ENCODE measurements around the gene PSMG3.
"Not testable (repeated sequence)": the region's sequence is repeated elsewhere in the genome, so short reads cannot be mapped to it uniquely, and the experiment has no call there.

PSMG3 gene

DNA sequence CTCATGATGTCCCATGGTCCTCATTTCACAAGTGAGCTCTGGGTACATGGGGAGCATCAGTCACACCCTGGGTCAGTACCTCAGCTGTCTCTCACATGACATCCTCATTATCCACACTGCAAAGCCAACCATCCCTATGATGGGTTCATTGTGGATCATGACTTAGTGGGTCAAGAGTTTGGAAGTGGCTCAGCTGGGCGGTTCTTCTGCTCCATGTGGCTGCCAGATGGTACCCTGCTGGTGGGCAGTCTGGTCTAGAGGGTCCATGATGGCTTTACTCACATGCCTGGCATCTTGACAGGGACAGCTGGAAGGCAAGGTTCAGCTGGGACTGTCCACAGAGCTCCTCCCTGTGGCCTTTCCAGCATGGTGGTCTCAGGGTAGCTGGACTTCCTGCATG is 19.1 kb upstream of the PSMG3 start:
- DNase-seq (ENCODE audit: low read depth): no peak
- no peak overlapping the region for H3K4me3 ChIP-seq (ENCODE audit: control insufficient read depth, low read depth, low read length)
- TF ChIP-seq, protein P1, sequence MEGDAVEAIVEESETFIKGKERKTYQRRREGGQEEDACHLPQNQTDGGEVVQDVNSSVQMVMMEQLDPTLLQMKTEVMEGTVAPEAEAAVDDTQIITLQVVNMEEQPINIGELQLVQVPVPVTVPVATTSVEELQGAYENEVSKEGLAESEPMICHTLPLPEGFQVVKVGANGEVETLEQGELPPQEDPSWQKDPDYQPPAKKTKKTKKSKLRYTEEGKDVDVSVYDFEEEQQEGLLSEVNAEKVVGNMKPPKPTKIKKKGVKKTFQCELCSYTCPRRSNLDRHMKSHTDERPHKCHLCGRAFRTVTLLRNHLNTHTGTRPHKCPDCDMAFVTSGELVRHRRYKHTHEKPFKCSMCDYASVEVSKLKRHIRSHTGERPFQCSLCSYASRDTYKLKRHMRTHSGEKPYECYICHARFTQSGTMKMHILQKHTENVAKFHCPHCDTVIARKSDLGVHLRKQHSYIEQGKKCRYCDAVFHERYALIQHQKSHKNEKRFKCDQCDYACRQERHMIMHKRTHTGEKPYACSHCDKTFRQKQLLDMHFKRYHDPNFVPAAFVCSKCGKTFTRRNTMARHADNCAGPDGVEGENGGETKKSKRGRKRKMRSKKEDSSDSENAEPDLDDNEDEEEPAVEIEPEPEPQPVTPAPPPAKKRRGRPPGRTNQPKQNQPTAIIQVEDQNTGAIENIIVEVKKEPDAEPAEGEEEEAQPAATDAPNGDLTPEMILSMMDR (conservative IDR thresholded peaks at IDR 0.05; ENCODE audit: control insufficient read depth, insufficient read depth, low read depth, low read length): no peak

DNA sequence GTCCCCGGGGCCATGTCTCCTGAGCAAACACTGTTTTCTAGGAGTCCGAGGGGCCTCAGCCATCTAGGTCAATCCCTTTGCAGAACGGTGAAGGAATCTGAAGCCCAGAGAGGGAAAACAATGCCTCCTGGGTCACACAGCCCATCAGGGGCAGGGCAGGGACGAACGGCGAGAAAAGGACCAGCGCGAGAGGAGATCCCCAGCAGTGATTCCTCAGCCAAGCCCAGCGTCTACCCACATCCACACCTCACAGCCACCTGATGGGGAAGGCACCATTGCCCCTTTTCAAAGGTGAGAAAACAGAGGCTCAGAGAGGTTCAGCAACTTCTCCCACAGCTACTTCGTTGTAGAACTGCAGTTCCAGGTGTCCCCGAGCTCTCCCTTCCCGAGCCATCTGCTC is 17.9 kb upstream of the PSMG3 start:
- H3K4me3 ChIP-seq (ENCODE audit: control insufficient read depth, low read depth, low read length): no peak overlapping the region
- TF ChIP-seq, protein P1 (conservative IDR thresholded peaks at IDR 0.05; ENCODE audit: control insufficient read depth, insufficient read depth, low read depth, low read length): no peak
- no peak for DNase-seq (ENCODE audit: low read depth)

DNA sequence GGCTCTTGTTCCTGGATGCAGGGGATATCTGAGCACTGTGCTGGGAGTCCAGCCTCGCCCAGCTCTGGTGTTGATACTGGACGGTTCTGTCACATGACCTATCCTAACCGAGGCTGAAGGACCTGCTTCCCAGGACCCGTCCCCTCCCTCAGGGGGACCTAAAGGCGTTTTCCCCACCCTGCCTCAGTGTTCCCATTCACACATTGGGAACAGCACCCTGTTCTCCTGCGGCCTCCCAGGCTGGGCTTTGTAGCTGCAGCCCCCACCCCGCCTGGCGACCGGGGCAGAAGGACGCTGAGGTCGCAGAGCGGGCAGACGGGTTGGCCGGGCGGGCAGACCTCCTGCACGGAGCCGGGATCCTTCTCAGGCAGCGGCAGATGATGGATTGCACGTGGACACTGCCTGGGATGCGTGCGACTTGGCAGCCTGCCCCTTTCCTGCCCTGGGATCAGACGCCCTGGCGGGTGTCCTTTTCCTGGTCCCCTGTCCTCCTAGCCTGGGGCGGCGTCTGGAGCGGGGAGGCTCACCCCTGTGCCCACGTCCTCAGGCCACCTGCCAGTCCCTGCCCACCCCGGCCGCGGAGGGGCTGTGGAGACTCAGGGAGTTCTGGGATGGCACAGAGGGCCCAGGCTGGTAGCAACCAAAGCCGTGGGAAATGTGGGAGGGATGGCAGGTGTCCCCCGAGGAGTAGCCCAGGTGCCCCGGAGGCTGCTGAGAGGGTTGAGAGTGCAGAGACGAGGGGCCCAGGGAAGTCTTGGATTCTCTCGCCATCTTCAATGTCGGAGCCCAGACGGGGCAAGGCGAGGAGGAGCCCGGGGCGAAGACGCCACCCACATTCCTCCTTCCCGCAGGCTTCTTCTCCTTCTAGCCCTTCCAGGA is 17.2 kb upstream of the PSMG3 start:
- TF ChIP-seq, protein P1 (conservative IDR thresholded peaks at IDR 0.05; ENCODE audit: control insufficient read depth, insufficient read depth, low read depth, low read length): no peak
- DNase-seq (ENCODE audit: low read depth): no peak
- no peak overlapping the region for H3K4me3 ChIP-seq (ENCODE audit: control insufficient read depth, low read depth, low read length)

DNA sequence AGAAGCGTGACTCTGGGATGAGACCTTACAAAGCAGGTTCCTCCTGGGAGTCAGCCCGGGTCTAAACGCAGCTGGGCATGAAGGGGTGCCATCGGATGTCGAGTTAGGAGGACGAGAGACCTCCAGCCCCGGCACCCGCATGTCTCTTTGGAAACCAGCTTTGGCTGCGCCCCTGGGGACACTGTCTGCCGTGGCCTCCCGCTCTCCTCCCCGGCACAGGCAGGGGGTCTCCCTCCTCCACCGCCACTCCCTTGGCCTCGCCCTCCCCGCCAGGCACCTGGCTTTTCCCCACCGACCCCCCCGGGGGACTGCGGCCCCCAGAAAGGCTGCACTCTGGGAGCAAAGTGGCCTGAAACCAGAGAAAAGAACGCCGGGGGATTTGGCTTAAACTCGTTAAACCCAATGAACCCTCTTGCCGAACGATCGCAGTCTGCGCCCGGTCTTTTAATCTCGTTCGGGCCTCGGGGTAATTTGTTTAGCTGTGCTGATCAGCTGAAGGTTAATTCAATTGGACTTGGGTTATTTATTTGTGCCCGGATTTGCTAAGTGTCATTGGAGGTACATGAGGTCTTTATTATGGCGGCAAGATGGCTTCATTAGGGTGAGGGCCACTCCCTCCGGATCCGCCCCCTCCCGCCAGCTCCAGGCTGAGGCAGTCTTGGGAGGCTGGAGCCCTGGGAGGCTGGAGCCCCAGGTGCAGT is 16.4 kb upstream of the PSMG3 start:
- TF ChIP-seq, protein P1 (conservative IDR thresholded peaks at IDR 0.05; ENCODE audit: control insufficient read depth, insufficient read depth, low read depth, low read length): no peak
- DNase-seq (ENCODE audit: low read depth): no peak
- no peak overlapping the region for H3K4me3 ChIP-seq (ENCODE audit: control insufficient read depth, low read depth, low read length)

DNA sequence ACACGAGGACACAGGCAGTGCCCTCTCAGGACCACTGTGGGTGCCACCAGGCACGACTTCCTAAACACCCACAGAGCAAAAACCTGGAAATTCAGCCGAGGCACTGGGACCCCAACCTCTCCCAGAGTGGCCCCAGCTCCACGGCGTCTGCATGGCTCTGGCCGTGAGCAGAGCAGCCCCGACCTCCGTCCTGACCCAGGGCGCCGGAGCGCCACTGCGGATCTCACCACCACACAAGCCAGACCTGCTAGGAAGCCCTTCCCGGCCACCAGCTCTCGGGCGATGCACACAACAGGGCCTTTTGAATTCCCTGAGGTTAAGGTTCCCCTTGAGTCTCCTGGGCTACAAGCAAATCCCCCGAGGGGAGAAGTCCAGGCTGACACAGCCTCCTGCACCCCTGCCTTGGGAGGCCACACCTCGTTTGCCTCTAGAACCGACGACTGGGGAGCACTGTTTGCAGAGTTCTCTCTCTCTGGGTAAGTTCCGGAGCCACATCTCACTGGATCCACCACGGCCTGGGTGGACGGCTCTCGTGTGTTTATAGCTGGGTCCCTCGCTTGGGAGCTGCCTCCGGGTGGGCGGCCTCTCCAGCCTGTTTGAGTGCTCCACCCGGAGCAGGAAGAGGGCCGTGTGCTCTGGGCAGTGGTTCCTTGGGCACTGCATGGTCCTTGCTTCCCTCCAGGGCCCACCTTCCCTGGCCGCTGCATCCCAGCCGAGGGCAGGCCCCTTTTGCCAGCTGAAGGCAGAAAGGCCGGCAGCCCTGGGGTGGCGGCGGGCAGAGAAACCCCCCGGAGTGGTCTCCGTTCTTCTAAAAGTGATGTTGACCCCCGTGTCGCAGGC is 15.5 kb upstream of the PSMG3 start:
- no peak overlapping the region for H3K4me3 ChIP-seq (ENCODE audit: control insufficient read depth, low read depth, low read length)
- no peak for DNase-seq (ENCODE audit: low read depth)

DNA sequence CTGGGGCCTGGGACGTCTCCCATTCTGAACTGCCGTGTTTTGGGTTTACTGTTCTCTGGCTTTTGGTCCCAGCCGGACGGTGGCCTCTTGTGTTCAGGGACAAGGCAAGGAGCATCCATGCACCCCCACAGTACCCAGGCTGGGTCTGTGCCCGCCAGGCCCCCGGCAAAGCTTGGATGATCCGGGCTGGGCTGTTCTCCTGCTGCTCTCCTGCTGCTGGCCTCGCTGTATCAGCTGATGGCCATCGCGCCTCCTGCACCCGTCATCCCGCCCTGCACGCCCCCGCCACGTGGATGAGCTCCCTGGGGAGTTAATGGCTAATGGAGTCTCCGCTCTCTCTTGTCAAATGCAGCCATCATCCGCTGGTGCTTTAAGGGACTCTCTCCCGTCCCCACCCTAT is 14.9 kb upstream of the PSMG3 start:
- DNase-seq (ENCODE audit: low read depth): no peak
- TF ChIP-seq, protein P1 (conservative IDR thresholded peaks at IDR 0.05; ENCODE audit: control insufficient read depth, insufficient read depth, low read depth, low read length): no peak
- no peak overlapping the region for H3K4me3 ChIP-seq (ENCODE audit: control insufficient read depth, low read depth, low read length)

More for the DNA sequence above, 15.5 kb upstream of the PSMG3 start:
- TF ChIP-seq, protein P1 (conservative IDR thresholded peaks at IDR 0.05; ENCODE audit: control insufficient read depth, insufficient read depth, low read depth, low read length): no peak

DNA sequence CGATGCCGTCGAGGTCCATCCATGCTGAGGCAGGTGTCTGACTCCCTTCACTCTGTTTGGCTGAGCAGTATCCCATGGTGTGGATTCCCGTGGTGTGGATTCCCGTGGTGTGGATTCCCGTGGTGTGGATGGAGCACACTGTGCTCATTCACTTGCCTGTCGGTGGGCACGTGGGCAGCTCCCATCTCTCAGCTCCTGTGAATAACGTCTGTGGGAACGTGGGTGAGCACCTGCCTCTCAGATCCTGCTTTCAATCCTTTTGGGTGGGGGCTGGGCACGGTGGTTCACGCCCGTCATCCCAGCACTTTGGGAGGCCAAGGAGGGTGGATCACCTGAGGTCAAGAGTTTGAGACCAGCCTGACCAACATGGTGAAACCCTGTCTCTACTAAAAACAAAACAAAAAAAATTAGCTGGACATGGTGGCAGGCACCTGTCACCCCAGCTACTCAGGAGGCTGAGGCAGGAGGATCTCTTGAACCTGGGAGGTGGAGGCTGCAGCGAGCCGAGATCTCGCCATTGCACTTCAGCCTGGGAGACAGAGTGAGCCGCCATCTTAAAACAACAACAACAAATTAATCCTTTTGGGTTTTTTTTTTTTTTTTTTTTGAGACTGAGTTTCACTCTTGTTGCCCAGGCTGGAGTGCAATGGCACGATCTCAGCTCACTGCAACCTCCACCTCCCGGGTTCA is 13.6 kb upstream of the PSMG3 start:
- not testable (repeated sequence) for DNase-seq (ENCODE audit: low read depth); H3K4me3 ChIP-seq (ENCODE audit: control insufficient read depth, low read depth, low read length)

Data from fibroblast of mammary gland (primary cell).